NCI-H345 treated with DMSO at 0.1 percent for 48 hours (cell line): Measurements from ENCODE around the gene PRND.
"Not testable (repeated sequence)": the region's sequence is repeated elsewhere in the genome, so short reads cannot be mapped to it uniquely, and the experiment has no call there.

Experiments used
- DNase-seq: peaks from one replicate; lab custom pipeline; 2025; ENCODE audit not compliant: unreplicated experiment; lab: John Stamatoyannopoulos, UW

PRND gene

DNA sequence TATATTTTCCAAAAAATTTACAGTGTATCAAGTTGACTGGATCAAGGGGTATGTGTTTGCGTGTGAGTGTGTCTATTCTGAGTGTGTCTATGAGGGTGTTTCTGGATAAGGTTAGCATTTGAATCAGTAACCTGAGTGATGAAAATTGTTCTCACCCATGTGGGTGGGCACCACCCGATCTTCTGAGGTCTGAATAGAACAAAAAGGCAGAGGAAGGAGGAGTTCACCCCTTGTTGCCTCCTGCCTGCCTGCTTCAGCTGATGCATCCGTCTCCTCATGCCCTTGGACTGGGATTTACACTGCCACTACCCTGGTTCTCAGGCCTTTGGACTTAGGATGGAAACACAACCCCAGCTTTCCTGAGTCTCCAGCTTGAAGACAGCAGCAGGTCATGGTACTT is 13.7 kb upstream of the PRND start:
- no peak for DNase-seq

DNA sequence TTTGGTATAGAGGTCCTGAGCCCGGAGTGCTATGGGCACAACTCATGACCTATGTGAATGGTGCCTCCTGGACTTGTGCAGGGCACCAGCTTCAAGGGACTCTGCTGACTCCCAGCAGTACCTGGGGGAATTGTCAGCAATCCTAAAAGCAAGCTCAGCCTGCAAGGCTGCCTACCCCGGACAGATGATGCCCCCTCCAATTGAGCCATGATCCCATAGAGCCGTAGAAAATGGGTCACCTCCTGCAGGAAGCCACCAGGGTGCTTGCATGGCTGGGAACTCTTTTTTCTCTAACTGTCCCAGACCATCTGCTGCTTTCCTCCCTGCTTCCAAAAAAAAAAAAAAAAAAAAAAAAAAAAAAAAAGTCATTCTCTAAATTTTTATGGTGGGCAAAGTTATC is 12.9 kb upstream of the PRND start:
- no peak for DNase-seq

DNA sequence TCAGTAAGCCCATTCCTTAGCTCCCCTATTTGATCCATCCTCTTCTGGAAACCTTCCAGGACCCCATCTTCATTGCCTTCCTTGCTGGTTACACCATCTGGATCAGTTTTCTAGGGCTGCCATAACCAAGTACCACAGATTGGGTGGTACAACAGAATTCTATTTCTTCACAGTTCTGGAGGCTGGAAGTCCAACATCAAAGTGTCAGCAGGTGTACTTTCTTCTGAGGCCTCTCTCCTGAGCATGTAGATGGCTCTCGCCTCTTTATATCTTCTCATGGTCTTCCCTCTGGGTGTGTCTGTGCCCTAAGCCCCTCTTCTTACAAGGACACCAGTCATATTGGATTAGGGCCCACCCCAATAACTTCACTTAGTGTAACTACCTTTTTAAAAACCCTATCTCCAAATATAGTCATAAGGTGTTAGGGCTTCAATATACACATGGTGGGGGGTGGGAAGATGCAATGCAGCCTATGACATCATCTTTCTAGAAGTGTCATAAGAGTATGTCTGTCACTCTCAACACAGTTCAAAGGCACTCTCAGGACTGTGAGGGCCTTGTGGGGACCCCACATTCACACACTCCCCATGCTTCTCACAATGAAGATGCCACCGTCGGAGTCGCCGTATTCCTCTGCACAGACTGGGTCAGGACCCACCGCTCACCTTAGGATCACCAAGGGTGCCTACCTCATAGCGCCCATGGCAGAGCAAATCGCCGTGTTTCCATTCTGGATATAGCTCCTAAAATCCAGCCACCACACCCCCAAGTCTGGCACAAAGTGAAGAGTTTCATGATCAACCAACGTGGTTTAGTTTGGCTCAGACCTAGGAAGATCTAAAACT is 12.2 kb upstream of the PRND start:
- no peak for DNase-seq

DNA sequence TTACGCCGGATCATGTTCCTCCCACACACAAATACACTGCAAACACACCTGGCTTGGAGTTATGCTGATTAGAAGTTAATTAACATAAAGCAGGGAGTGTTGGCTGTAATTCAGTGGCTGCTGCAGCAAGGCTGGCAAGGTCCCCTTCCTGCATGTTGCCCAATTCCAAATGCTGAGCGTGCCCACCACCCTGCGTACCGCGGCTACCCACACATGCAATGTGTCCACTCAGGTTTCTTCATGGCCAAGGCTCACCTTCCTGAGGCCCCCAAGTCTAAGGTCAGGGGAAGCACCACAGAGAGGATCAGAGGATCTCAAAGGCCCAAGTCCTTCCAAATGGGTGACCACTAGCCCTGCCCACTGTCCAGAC is 11.6 kb upstream of the PRND start:
- DNase-seq: no peak

DNA sequence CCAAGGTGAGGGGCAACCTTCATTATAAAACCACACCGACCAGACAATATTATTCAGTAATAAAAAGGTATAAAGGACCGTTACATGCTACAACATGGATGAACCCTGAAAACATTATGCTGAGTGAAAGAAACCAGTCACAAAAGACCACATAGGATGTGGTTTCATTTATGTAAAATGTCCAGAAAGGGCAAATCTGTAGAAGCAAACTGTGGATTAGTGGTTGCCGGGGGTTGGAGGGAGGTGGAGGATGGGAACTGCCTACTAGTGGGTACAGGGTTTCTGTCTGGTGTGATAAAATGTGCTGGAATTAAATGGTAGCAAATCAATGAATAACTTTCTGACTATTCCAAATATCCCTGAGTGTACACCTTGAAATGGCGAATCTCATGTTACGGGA is 10.2 kb upstream of the PRND start:
- no peak for DNase-seq

DNA sequence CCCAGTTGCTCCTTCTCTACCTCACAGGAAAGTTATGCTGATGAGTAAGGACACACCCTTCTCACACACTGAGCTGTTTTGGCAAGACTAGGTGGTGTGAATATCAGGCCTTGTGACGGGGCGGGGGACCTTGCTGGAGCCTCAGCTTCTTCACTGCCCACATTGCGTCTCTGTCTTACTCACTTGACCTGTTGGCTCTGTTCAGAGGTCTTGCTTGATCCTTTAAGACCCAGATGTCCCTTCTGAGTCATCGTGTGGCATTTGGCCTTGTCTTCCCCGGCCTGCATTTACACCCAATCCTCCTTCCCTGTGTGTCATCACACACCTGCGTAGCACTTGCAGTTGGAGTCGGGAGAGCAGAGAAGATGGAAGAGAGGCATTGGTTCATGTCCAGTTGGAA is 8.3 kb upstream of the PRND start:
- DNase-seq: no peak

DNA sequence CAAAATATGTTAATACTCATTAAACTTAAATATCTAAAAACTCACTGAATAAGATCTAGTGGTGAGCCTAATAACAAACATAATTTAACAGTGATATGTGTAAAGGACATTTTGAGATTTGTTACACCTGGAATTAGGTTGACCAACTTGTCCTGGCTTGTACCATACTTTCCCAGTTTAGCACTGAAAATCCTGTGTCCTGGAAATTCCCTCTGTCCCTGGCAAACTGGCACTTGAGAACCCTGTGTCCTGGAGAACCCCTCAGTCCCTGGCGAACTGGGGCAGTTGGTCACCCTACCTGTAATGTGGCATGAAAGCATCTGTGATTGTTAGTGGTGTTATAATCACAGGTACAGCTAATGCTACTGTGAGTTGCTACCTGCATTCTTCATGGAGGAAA is 6.9 kb upstream of the PRND start:
- no peak for DNase-seq

DNA sequence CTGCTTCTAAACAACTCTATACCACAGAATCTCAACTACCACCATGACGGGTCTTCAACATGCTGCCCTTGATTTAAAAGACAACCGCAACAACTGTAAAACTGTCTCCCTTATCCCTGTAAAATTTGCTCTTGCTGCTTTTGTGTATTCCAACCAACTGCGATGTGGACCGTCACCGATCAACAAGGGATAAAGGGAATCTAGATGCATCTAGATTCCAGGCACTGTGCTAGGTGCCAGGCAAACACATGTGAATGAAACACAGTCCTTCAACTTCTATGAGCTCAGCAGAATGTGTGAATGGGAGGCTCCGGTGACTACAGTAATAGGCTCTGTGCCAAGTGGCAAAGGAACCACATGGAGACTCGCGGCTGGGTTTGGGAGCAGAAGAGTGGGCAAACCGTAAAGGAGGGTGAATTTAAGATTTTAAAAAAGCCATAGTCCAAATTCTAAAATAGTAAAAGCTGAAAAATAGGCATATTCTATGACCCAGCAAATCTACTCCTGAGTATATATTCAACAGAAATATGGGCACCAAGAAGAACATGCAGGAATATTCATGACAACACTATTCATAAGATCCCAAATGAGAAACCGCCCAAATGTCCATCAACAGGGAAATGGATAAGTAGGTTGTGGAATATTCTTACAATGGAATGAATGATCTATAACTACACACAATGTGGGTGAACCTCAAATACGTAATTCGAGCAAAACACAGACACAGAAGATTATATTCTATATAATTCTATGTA is 3.7 kb upstream of the PRND start:
- DNase-seq: no peak

DNA sequence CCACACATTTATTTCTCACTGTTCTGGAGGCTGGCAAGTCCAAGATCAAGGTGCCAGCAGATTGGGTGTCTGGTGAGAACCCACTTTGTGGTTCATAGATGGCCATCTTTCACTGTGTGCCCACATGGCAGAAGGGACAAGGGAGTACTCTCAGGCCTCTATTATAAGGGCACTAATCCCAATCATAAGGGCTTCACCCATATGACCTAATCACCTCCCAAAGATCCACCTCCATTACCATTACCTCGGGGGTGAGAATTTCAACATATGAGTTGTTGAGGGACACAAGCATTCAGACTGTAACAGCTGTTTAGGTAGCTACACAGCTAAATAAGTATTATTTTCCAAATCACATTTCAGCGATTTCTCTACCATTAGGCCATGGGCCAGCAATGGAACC is 2.5 kb upstream of the PRND start:
- no peak for DNase-seq

DNA sequence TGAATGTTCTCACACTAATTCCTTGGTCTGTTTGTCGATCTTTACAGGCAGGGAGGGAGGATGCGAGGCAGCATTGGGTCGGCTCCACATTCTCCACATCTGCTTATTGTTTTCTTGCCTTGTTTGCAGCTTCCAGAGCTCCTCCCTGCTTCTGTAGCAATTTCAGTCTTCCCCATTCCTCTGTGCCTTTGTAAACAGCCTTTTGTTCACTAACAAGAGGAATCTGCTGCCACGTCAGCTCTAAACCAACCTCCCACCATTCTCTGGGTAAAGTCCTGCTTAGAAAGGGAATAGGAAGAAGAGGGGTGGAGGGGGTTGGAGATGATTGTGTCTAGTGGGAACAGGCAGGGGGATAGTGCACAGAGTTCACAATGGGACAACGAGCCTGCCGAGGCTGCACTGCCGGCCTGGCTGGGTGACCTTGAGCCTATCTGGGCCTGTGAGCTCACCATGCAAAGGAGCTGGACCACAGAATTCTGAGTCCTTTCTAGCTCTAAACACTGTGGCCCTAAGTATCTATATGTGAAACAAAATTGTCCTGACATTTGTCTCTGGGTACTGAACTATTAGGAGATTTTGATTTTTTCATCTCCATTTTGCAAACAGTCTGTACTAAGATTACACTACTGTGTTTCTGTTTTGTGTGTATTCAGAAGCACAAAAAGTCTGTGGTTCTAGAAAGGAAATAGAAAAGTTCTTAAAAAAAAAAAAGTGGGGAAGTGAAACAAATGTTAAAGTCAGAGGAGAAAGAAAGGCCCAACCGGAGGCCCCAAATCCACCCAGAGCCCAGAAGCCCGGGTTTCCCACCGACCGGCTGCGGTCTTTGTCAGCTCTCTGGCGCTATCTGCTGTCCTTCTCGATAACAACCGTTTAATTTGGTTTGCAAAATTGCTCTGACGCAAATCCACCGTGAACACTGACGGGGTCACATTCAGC is 1.4 kb upstream of the PRND start:
- DNase-seq: peak; percentile 74

DNA sequence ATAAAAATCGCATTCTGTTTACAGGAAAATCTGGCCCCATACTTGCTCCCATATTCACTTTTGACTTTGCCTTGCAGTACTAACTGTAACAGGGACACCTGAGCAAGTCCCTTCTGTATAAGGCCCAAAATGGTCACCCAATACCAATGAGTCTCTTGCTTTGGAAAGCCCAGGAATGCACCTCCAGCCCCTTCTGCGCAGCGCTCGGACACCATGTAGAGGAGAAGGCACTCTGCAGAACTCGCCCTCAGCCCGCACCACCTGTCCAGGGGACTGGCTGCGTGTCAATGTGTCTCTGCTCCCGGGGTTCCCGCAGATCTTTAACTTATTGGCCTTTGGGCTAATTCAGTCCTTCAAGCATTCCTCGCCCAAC is 746 bp upstream of the PRND start:
- DNase-seq: no peak

DNA sequence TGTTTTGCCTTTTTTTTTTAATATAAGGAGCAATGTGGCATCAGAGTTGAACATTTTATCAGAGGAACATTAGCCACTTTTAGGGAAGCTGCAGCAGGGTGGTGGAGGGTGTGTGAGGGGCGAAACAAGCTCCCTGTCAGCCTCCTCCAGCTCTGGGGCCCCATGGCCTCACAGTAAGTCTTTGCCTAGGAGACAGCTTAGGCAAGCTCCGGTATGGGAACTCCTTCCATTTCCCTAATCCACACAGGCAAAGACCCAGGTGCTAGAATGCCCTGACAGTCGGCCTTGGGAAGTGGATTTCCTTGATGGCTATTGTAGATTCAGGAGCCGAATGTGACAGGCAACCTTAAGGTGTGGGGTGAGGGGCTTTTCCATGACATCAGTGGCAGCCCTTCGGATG is 862 bp downstream of the PRND start:
- no peak for DNase-seq

DNA sequence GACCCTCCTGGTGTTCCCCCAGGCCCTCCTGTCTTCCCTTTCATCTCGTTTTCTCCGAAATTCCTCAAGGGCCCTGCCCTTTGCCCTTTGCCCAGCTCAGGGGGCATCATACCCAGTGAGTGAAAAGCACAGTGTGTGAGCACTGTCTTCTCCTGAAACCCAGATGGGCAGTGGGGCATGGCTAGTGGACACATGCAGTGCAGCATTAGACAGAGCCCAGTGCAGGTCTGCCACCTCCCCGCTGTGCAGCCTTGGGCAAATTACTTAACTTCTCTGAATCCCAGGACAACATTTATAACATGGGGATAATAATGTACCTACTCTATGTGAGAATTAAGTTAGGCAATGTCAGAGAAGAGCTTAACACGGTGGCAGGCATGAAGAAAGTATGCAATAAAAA is 1.3 kb downstream of the PRND start:
- no peak for DNase-seq

DNA sequence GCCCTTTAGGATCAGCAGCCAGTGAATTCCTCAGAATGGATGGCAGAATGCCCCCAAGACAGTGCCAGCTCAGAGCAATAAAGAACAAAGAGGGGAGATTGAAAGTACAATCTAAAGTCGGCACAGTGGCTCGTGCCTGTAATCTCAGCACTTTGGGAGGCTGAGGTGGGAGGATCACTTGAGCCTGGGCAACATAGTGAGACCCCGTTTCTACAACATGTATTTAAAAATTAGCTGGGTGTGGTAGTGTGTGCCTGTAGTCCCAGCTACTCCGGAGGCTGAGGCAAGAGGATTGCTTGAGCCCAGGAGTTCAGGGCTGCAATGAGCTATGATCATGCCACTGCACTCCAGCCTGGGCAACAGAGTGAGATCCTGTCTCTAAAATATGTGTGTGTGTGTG is 1.8 kb downstream of the PRND start:
- DNase-seq: not testable (repeated sequence)

DNA sequence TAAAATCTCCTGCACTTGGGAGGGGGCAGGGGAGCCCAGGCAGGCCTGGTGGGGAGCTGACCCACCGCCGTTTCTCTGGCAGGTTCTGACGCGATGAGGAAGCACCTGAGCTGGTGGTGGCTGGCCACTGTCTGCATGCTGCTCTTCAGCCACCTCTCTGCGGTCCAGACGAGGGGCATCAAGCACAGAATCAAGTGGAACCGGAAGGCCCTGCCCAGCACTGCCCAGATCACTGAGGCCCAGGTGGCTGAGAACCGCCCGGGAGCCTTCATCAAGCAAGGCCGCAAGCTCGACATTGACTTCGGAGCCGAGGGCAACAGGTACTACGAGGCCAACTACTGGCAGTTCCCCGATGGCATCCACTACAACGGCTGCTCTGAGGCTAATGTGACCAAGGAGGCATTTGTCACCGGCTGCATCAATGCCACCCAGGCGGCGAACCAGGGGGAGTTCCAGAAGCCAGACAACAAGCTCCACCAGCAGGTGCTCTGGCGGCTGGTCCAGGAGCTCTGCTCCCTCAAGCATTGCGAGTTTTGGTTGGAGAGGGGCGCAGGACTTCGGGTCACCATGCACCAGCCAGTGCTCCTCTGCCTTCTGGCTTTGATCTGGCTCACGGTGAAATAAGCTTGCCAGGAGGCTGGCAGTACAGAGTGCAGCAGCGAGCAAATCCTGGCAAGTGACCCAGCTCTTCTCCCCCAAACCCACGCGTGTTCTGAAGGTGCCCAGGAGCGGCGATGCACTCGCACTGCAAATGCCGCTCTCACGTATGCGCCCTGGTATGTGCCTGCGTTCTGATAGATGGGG is 3.0 kb downstream of the PRND start:
- no peak for DNase-seq

DNA sequence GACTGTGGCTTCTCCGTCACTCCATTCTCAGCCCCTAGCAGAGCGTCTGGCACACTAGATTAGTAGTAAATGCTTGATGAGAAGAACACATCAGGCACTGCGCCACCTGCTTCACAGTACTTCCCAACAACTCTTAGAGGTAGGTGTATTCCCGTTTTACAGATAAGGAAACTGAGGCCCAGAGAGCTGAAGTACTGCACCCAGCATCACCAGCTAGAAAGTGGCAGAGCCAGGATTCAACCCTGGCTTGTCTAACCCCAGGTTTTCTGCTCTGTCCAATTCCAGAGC is 3.5 kb downstream of the PRND start:
- no peak for DNase-seq

DNA sequence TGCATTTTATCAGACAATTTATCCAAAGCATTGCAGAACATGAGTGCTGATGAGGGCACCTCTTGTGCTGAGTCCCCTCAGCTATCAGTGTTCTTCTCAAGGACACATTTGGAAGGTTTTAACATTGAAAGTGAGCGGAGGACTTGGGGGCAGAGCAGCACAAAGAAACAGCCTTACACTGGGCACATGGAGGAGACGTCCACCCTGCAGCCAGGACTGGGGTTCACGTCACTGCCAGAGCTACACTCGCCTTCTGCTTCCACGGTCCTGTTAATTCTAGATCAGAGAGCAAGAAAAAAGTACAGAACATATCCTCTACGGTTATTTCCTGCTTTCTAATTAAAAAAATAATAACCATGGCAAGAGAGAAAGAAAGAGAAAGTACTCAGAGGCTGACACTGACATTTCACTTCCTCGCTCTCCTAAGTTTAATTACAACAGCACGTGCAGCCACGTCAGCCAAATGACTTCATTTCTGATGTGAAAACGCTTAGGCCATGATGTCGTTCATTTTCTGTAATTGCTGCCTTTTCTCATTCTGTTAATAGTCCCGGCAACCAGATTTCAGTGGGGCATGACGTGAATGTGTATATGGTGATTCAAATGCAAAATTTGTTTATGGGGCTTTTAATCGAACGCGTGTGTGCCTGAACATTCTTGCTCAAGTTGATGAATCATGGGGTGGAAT is 5.1 kb downstream of the PRND start:
- no peak for DNase-seq

DNA sequence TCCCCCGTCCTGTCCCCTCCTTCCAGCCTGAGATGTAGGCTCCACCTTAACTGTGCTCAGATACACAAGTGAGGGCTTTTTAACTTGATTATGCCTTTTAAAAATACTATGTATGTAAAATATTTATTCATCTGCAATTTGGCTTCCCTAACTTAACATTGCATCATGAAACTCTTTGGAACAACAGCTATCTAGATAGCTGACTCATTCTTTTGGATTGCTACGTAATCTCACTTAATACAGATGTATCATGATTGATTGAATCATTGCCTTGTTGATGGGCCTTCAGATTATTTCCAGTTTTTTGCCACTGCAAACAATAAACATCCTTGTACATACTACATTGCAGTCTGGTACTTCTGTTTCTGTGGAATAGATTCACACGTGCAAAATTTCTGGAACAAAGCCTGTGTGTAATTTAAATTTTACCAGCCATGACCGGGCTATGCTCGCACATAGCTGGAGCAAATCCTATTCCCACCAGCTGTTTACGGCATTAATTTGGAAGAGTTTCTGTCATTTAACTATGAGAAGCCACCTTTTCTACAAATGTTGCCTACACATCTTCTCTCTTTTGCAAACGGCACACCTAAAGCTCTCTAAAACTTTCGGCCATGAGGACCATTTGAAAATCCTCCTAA is 6.5 kb downstream of the PRND start:
- DNase-seq: no peak

DNA sequence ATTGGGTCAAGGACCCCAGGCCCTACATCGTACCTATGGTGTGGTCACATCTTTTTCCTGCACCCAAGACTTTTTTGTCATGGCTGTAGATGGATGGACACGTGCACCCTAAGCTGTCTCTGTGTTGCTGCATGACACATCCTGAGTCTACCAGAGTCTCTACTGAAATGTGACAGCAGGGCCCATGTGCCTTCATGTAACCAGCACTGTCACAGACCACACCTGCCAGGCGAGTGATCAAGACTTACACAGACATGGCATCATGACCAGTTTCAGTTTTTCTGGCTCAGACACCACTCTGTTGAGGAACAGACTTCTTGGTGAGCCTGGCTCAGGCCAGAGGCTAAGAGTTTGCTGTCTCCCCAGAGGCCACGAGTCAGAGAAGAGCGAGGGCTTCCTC is 7.6 kb downstream of the PRND start:
- DNase-seq: no peak

DNA sequence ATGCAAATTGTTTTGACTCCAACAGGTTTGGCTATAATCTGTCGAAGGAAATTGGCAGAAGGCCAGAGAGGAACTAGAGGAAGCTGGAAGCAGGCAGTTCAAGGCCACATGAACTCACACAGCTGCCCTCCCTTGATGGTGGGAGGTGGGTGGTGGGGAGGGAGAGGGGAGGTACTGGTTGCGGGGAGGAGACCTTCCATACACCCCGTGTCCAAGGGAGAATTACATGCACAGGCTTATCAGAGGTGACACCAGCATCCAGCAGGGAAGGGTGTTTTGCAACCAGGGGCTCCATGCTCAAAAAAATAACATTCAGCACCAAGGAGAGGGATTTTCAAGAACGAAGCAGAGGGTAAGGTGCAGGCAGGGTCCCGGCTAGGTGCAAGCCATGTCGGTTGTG is 9.1 kb downstream of the PRND start:
- DNase-seq: peak; percentile 43
